T47D (cell line): ENCODE results near the gene LZIC.

Experiments used
- DNase-seq, 2 experiments: peaks; one replicate each; pipeline versions ENCODE4 v3.0.0 to v3.0.0-alpha.2; 2011 to 2012; ENCODE audit warnings: low read depth in 1 of 2, low spot score in 1 of 2
- JUND ChIP-seq: IDR thresholded peaks from 2 replicates; pipeline ENCODE4 v1.6.1; 2012; ENCODE audit warnings: low read depth
- in situ Hi-C: cut with HindIII; loops from 2 replicates; pipeline ENCODE4 v1.10.0; 2016; ENCODE audit warnings: low sequenced_read_pairs, low pct_unique_long_range_greater_than_20kb

LZIC gene

GRCh38 chr1:9891207-9891606, 52.0 kb downstream of the LZIC start:
- in situ Hi-C loops, result no loop called here
- no peak for TF ChIP-seq JUND
- peak in 1 of 2 experiments; percentile 39 for DNase-seq

- DNase-seq, result peak in 1 of 2 experiments; percentile 25
- no peak for TF ChIP-seq JUND
- in situ Hi-C loops, result no loop called here
Measured at GRCh38 chr1:9890224-9890731, 52.9 kb downstream of the LZIC start.

- no peak for DNase-seq
- no peak for TF ChIP-seq JUND
- in situ Hi-C loops, result no loop called here
Measured at GRCh38 chr1:9889411-9889810, 53.8 kb downstream of the LZIC start.

- no peak for DNase-seq
- in situ Hi-C loops, result no loop called here
- no peak for TF ChIP-seq JUND
Measured at GRCh38 chr1:9888886-9889285, 54.3 kb downstream of the LZIC start.

- in situ Hi-C loops, result no loop called here
- TF ChIP-seq JUND, result no peak
- DNase-seq, result no peak
Measured at GRCh38 chr1:9887070-9887469, 56.1 kb downstream of the LZIC start.

GRCh38 chr1:9886092-9886742, 57.0 kb downstream of the LZIC start:
- no peak for TF ChIP-seq JUND
- in situ Hi-C loops, result no loop called here
- DNase-seq, result no peak

GRCh38 chr1:9884805-9885204, 58.4 kb downstream of the LZIC start:
- no peak for TF ChIP-seq JUND
- DNase-seq, result no peak
- in situ Hi-C loops, result no loop called here

- TF ChIP-seq JUND, result no peak
- no peak for DNase-seq
- in situ Hi-C loops, result no loop called here
Measured at GRCh38 chr1:9883585-9884449, 59.4 kb downstream of the LZIC start.

GRCh38 chr1:9882945-9883303, 60.3 kb downstream of the LZIC start:
- TF ChIP-seq JUND, result no peak
- DNase-seq, result no peak
- in situ Hi-C loops, result no loop called here

- in situ Hi-C loops, result no loop called here
- DNase-seq, result no peak
- no peak for TF ChIP-seq JUND
Measured at GRCh38 chr1:9882296-9882944, 60.8 kb downstream of the LZIC start.

- DNase-seq, result no peak
Measured at GRCh38 chr1:9881838-9882249, 61.3 kb downstream of the LZIC start.

More at GRCh38 chr1:9881838-9882249, 61.3 kb downstream of the LZIC start:
- TF ChIP-seq JUND, result no peak
- in situ Hi-C loops, result no loop called here
